Middle frontal gyrus (tissue), 1 donor: ENCODE measurements around the gene SLC5A8.

Experiments
- DNase-seq: peaks from one replicate; pipeline ENCODE4 v3.0.0-alpha.2; 2015; ENCODE audit warnings: low spot score; ENCODE audit errors: extremely low spot score

Gene SLC5A8, protein sequence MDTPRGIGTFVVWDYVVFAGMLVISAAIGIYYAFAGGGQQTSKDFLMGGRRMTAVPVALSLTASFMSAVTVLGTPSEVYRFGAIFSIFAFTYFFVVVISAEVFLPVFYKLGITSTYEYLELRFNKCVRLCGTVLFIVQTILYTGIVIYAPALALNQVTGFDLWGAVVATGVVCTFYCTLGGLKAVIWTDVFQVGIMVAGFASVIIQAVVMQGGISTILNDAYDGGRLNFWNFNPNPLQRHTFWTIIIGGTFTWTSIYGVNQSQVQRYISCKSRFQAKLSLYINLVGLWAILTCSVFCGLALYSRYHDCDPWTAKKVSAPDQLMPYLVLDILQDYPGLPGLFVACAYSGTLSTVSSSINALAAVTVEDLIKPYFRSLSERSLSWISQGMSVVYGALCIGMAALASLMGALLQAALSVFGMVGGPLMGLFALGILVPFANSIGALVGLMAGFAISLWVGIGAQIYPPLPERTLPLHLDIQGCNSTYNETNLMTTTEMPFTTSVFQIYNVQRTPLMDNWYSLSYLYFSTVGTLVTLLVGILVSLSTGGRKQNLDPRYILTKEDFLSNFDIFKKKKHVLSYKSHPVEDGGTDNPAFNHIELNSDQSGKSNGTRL

DNA sequence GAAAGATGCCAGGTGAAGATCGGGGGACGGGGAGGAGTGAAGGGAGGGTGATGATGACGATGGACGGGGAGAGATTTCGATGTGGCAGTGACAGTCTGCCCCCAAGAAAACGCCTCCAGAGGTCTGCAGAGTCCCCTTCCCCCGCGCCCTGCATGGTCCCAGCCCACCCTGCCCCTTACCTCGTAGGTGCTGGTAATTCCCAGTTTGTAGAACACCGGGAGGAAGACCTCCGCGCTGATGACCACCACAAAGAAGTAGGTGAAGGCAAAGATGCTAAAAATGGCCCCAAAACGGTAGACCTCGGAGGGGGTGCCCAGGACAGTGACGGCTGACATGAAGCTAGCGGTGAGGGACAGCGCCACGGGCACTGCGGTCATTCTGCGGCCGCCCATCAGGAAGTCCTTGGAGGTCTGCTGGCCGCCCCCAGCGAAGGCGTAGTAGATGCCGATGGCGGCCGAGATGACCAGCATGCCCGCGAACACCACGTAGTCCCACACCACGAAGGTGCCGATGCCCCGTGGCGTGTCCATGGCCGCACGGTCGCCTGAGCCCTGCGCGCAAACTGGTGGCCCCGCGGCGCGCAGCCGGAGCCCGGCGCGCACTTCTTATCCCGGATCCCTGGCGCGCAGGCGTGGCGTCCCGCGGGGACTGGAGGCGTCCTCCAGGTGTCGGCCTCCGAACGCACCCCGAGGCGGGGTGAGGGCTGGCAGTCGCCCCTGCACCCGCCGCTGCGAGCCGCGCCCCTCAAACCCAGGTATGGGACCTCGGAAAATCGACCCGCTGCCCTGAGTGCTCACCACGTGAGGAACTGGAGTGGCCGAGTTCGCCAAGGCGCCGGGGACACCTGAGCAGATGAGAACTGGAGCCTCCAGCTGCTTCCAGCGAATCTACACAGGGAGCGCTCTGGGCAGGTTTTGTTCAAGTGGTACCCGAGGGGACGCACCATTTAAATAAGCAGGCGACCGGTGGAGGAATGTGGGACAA is at the start of gene SLC5A8:
SLC5A8 (minus strand) TSS at position 920 of the 984 bp plus-strand sequence; CDS start at position 530, 390 bp downstream.
- DNase-seq: no peak

DNA sequence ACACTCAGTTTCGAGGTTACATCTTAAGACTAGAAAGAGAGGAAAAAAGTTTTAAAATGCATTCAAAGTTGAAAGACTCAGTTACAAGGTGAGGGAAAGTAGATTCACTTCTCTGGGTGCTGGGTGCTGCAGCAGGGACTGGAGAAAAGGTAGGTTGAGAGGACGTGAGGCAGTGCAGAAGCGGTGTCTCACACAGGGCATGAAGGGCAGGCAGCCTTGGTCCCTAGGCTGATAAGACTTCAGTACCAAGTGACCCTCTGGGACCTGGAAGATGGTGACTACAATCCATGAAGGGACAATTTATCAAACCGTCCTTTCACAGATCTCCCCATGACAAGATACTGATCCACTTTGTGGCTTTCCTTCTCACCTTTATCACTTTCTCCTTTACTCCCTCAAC is 47.3 kb upstream of the SLC5A8 start:
- DNase-seq: no peak

DNA sequence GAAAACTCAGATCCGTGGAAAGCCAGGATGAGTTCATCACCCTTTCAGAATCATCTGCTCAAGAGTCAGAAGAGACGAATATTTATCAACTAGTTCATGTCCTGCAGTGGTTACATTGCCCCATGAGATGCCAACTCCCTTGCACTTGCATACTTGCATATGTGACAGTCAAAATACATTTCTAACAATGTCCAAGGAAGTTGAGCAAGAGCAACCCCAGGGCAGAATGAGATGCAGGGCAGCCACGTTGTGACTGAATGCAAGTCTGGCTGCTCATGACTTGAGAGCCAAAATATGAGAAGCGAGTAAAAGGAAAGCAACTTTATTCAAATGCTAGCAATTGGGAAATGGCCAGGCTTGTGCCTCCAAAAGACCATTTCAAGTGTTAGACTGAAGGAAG is 46.2 kb upstream of the SLC5A8 start:
- DNase-seq: no peak

DNA sequence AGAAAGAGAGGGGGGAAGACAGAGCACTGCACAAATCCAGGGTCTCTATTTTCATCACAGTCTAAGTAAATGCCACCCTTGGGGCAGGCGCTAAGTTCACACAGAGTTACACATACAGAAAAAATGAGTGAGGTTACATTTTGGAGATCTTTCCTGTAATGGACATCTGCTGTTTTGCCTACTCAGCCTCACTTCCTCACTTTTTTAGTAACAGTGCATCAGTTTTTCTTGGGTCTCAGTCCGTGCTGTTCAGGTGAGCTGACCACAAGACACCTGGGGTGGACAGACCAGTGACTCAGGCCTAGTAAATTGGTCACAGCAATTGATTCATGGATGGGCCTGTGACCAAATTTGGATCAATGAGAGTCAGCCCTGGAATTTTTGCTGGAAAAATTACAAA is 33.6 kb upstream of the SLC5A8 start:
- DNase-seq: no peak

DNA sequence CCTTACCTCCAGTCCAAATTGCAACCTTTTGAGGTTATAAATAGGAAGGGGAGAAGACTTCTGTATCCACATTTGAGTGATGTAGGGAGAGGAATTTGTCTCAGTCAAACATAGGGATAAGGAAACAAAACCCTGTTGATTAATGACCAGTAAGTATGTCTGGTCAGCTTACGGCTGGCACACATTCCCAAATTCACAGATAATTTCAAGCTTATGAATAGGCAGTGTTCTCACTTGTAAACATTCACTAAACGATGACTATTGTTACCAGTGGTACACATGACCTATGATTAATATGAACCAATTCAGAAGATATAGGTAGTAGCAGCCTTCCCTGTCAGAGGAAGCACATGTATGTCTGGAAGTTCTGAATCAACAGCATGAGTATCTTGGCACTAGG is 33.0 kb upstream of the SLC5A8 start:
- DNase-seq: no peak

DNA sequence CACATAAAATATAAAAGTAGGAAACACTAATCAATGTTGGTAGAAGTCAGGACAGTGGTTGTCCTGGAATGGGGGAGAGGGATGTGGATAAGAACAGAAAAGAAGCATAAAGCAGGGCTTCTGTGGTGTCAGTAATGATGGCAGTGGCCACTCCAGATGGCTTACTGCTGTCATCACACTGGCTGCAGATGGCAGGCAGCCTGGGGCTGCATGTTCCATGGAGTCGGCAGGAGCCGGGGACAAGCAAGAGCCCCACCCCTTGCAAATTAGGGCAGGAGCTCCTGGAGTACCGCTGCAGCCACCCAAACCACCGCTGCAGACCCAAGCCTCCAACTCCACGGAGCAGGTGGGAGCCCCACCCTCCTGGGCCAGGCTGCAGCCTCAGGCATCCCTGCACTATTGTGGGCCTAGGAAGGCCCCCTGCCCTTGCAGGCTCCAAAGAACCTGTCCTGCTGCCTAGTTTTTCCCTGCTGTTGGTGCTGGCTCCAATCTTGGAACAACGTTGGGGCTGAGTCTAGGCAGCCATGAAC is 28.8 kb upstream of the SLC5A8 start:
- DNase-seq: no peak

DNA sequence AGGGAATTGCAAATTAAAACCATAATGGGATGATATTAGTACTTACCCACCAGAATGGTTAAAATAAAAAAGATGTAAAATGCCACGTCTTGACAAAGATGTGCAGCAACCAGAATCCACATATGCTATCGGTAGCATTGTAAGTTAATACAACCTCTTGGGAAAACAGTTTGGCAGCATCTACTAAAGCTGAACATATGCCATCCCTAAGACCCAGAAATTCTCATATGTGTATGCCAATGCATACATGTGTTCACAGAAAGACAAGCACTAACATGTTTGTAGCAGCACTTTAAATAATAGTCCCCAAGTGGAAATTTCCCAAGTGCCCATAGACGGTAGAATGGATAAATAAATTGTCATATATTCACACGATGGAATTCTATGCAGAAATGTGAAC is 28.3 kb upstream of the SLC5A8 start:
- DNase-seq: no peak

DNA sequence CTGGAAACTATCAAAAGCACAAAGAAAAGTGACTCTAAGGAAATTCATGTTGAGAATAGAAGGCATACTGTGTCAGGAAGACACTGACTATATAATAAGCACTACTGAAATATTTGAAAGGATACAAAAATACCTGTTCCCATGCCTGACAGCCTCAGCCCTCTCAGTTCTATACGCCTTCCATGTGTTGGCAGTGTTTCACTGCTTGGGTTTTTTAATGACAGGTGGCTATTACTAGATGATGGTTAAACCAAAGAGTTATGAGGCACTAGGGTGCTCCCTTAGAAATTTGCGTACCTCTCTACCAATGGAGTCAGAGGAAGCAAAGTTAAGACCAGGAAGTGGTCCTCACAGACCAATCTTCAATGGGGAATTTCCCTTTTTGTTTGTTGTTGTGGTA is 25.6 kb upstream of the SLC5A8 start:
- DNase-seq: no peak

DNA sequence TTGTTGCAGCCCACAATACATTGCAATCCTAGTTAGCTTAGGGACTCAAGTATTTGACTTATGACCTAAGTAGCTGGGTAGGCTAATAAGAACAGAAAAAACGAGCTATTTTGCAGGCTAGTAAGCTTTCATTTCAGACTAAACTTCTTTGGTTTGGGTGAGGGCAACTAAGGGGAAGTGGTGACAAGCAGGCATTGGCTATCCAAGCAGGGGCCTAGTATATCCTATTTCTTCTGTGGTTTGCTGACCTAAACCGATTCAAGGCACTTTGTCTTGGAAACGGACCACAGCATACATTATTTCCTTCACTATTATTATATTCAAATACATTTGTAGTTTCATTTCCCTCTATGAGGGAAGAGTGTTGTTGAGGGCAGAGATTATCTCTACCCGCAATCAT is 21.6 kb upstream of the SLC5A8 start:
- no peak for DNase-seq

DNA sequence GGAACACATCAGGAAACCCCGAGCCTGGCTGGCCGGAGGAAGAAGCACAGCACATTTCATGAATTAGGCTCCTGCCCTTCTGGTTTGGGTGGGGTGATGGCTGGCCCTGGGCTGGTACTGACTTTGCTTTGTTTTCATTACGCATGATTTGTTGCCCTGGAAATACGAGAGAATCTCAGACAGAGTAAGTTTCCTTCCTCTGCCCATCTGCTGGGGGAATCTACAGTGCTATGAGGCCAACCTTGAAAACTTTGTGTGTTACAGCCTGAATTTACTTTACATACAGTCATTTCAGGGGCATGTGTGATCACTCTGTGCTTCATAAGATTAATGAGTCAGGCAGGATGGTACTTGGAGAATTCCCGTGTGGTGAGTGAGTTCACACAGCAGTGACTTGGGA is 20.5 kb upstream of the SLC5A8 start:
- DNase-seq: no peak

DNA sequence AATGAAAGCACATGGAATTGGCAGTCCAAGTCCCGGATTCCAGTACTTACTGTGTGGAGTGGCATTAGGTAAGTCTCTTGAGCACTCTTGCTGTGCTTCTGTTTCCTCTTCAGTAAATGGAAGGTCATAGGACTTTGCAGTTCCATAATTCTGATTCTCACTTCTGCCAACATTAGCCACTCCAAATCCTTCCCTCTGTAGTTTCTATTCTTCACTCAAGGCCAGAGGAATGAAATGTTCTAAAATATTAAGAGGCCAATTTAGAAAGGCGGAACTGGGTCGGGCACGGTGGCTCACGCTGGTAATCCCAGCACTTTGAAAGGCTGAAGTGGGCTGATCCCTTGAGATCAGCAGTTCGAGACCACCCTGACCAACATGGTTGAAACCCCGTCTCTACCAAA is 19.8 kb upstream of the SLC5A8 start:
- DNase-seq: no peak

DNA sequence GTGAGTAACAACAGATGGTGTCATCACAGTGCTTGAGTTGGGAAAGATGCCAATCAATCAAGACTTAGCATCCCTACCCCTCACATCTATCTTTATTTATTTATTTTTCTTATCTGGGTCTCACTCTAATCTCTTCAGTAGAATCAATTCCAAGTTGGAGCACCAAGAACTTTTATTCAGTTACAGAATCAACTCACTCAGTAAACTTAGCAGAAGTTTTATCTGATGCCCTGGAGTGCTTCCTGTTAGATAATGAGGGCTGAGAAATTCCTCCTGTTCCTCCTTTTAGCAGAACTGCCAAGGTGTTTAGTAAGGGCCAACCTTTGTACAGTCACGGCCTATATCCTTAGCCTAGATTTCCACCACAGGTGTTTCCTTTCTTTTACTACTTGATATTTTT is 11.3 kb upstream of the SLC5A8 start:
- no peak for DNase-seq

DNA sequence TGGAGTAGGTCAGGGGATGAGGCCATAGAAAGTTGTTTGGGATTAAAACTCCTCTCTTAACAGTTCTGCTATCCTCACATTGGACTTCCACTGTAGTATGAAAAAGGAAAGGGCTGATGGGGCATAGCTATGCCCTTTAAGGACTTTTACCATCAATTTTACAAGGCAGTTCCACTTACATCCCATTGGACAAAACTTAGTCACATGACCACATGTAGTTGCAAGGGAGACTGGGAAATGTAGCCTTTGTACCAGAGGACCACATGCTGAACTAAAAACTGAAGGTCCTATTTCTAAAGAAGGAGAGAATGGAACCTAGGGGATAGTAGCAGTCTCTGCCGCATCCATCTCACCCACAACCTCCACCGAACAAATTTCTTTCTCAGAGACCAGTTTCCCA is 6.8 kb upstream of the SLC5A8 start:
- DNase-seq: no peak

DNA sequence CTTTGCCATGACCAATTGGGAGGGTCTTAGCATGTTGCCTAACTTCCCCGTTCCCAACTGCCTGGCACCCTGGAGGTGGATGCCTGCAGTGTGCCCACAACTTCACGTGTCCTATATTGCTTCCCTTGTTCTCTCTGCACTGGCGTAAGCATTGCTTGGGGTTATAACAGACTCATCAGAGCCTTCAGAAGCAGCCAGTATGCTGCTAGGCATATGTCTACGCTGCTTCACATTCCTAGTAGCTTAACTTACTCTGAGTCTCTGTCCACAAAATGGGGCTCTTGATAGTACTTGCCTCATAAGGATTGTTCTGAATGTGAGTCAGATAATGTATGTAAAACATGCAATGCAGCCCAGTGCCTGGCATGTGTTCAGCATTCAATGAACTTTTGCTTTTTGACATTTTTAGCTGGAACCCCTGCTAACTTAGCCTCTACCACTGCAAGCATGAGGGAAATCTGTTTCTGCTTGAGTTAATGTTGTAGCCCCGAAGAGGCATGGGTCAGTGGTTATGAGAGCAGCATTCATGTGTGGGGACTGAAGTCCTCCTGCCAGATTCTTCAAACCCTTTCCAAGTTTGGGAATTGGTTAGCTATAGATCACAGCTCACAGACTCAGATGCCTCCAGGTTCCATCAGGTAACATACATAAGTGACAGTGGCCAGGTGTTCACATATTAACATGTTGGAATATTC is 2.8 kb downstream of the SLC5A8 start:
- no peak for DNase-seq

DNA sequence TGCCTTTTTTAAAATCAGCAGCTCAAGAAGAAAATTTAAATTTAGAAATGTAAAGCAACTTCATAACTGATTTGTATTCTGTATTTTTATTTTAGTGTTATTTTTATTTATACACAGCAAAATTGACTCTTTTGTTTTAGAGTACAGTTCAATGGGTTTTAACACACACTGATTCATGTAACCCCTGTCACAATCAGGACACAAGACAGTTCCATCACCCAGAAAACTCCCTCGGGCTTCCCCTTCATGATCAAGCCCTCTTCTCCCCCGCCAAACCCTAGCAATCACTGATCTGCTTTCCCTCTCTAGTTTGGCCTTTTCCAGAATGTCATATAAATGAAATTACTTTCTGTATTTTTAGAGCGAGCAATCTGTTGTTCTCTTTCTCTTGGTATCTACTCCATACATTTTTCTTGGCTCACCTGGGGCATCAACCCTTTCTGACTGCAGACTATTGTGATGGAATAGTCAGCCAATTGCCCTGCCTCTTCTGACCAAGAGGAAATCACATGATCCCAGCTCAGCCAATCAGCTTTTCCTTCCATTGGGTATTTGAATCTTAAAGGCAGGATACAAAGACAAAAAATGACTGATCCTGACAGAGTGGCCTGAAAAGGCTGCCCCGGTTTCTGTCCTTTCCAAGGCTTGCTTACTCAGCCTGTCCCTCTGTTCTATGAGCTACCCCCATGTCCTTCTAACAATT is 5.3 kb downstream of the SLC5A8 start:
- no peak for DNase-seq

DNA sequence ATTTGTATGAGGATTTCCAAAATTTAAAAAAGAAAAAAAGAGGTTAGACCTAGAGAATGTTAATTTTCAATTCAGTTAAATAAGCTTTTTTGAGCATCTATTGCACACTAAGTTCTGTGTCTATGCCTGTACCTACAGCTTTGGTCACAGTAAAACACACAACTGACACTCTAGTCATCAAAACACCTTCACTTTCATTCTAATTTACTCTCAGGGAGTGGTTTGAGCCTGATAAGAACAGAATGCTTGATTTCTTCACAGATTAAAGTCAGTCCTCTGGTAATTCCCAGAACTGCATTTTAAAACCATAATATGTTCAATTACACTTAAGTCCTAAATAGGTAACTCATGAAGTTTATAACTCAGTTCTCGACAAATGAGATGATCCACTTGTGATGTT is 9.2 kb downstream of the SLC5A8 start:
- no peak for DNase-seq

DNA sequence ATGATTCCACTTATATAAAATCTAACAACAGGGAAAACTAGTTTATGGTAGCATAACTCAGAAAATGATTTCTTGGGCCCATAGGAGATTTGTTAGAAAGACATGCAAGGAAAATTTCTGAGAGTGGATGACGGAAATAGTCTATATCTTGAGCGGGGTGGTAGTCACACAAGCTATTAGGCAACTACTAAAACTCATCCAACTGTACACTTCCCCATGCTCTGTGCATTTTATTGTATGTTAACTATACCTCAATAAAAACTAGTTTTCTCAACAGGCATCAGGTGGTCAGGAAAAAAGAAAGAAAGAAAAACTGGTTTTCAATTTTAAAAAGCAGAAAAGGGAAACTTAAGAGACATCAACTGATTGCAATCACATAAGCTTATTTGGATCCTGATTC is 9.9 kb downstream of the SLC5A8 start:
- DNase-seq: no peak

DNA sequence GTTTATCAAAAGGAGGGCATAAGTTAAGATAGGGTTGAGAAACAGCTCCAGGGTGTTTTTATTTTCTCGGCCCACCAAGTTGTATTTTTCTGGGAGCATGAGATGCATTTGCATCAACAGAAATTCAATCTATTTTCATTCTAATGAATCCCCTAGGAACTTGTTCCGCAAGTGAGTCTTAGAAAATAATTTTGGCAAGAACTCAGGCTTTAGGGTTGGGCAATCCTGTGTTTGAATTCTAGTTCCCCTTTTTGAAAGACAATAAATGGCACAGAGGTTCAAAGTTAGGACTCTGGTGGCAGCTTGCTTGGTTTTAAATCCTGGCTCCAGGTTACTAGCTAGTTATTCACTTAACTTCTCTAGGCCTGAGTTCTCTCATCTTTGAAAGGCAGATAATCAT is 23.7 kb downstream of the SLC5A8 start:
- no peak for DNase-seq

DNA sequence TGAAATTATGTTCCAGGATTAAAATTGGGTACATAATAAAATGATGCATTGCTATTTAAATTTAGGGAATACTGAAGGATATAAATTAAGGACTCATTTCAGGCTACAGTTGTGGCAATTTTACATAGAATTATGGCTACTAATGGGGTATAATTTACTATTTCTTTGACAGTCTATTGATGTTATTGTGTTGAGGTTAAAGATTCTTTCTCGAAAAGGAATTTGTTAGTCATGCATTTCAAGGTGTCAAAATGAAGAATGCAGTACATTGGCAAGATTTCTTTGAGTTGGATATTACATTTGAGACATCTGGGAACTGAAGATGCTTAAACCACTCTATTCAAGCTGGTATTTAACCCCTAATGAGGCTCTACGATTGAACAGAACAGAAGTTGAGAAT is 28.3 kb downstream of the SLC5A8 start:
- DNase-seq: no peak

DNA sequence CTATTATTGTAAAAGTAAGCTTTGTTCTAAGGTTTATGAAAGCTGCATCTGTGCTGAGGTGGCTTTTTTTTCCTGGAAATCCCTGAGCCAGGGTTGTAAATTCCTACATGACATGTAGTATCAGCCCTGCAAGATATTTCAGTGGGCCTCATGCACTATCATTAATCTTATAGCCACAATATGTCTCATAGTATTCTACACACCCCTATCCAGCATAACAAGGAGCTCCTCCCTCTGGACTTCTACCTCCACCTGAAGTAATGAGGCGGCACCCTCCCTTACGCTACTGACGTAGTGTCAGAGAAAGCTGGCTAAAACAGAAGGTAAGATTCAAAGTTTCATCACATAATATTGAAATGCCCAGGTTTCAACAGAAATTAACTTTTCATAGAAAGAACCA is 35.5 kb downstream of the SLC5A8 start:
- DNase-seq: no peak
